GM21423 (cell line): Measurements from ENCODE around the gene PRKAG1.

ENCODE experiments used
- ATAC-seq: cut with Tn5 transposase; IDR thresholded peaks from one replicate; pipeline ENCODE4 v1.9.1; 2021; ENCODE audit warnings: mild to moderate bottlenecking, moderate library complexity; ENCODE audit not compliant: unreplicated experiment

The PRKAG1 gene

GRCh38 chr12:49015196-49015595 is 3.4 kb downstream of the PRKAG1 start:
- no peak for ATAC-seq

DNA sequence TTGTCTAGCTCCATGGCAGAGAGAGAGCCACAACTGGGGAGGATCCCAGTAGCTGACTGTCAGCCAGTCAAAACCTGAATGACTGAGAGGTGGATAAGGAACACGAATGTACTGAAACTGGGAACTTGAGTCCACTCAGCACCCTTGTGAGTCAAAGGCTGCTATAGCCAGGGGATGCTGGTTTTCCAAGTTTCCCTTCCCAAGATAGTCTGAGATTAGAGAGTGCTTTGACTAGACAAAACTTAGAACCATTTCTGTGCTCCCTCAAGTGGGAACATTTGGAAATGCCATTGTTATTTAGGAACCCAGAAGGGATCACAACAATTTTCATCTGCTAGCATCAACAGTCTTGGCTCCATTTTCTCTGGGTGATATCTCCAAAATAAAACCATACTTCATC is 4.0 kb downstream of the PRKAG1 start:
- ATAC-seq, result no peak

GRCh38 chr12:49013428-49013827 is 5.1 kb downstream of the PRKAG1 start:
- no peak for ATAC-seq

DNA sequence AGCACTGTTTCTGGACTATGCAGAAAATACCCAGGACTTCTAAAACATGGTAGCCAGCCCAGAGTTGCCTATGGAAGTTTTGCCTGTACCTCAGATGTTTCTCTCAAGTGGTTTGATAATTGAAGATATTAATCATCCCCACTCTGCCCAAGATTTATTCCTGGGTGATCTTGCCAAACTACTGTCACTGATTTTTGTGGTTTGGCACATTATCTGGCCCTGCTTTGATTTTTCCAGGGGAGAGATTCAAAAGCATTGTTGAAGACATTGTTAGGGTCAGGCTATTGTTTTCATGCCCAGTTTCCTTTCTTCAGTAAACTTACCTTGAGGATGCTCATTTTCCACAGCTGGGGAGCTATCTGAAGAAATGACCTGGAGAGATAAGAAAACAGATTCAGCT is 5.8 kb downstream of the PRKAG1 start:
- ATAC-seq, result no peak

DNA sequence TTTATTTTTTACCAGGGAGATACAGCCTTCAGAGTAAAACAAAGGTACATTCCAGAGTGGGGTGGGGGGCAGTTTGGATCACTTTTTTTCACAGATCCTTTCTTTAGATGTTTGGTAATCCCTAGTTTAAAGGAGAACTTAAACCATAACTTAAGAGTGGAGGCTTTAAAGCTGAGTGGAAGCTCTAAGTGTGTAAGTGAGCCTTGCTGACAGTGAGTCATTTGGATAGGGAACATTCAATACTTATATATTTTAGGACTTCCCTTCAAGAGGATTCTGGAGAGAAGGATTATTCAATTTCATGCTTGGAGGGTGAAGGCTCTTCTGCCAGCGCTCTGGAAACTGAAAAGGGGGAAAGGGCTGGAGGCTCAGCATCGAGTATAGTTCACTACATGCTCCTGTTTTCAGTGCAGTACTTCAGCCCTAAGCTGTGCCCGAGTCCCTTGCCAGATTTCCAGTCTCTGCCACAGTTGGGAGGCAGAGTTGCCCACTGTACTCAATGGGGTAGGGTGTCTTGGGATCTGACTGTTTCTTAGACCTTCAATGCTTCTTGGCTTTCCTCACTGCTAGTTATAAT is 8.4 kb downstream of the PRKAG1 start:
- no peak for ATAC-seq

- no peak for ATAC-seq
These were observed 9.6 kb downstream of the PRKAG1 start for GRCh38 chr12:49008943-49009342.

GRCh38 chr12:49000346-49000745 is 18.2 kb downstream of the PRKAG1 start:
- ATAC-seq, result no peak

DNA sequence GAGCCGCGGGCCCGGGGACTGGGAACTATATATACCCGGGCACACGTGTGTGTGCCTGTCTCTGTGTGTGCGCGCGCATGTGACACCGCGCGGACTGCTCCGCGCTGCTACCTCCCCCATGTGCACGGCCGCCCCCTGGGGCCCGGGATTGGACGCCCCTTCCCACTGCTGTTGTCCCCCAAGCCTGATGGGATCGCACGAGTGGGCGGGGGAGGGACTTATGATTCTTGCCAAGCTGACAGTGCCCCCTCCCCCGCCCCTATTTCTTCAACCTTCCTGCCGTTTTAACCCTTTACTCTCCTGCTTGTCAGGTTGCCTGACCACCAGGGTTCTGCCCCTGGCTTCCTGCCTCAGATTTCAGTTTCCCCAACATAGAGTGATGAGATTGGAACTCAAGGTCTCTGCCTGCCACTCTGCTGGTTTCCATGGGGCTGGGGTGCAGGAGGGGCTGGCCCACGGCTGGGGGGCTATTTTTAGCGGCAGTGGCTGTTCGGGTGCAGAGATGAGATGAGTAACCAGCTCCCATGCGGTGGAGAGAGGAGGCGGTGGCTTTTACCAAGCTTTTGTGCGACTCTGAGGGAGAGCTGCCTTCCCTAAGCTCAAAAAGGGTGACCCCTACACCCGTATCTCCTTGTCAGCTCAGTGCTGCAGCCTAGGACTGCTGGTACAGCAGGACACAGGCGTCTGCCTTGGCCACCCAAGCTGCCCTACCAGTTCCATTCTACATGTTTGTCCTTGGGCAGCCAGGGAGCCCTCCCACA is 19.0 kb downstream of the PRKAG1 start, which contains the start of gene DDN:
Gene DDN (minus strand): TSS at position 5 of the 761 bp plus-strand sequence. CDS start 88 bp downstream, outside the sequence.
- ATAC-seq, result no peak

- peak; percentile 9 for ATAC-seq
These were observed 19.9 kb downstream of the PRKAG1 start for GRCh38 chr12:48998497-48999353.

- peak; percentile 48 for ATAC-seq
These were observed 20.7 kb downstream of the PRKAG1 start for GRCh38 chr12:48997719-48998496.

DNA sequence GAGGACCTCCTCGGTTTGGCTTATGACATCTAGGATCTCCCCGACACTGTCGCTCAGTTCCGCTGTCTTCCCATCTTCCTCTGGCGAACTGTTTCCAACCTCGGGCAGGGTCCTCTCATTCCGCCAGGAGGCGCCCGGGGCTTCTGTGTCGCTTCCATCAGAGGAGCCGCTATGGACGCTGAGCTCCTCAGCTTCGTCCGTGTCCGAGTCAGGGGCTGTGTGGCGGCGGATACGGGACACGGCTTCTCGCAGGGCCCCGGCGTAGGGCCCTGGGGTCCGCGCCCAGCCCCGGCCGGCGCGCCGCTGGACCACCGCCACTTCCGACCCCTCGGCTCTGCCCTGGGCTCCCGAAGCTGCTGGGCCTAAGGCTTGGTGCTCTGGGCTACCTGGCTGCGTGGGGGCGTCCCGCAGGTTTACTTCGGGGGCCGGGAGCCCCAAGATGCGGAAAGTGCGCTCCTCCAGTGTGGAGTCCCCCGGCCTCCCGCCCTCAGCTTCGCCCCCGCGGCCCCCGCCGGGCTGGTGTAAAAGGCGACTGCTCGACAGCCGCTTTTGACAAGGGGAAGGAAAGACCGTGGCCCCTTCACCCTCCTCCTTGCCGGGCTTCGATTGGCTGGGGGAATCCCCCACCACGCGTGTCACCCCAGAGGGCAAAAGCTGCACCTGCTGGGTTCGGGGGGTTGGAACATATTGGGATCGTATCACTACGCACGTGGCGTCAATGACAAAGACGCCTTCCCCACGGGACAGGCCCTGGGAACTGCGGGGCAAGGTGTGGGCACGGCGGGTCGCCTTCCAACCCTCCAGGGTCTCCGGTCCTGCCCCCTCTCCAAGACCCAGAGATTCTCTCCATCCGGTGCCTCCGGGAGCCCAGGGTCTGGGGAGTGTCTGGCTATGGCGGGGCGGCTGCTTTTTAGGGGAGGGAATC is 21.5 kb downstream of the PRKAG1 start:
- ATAC-seq, result no peak

DNA sequence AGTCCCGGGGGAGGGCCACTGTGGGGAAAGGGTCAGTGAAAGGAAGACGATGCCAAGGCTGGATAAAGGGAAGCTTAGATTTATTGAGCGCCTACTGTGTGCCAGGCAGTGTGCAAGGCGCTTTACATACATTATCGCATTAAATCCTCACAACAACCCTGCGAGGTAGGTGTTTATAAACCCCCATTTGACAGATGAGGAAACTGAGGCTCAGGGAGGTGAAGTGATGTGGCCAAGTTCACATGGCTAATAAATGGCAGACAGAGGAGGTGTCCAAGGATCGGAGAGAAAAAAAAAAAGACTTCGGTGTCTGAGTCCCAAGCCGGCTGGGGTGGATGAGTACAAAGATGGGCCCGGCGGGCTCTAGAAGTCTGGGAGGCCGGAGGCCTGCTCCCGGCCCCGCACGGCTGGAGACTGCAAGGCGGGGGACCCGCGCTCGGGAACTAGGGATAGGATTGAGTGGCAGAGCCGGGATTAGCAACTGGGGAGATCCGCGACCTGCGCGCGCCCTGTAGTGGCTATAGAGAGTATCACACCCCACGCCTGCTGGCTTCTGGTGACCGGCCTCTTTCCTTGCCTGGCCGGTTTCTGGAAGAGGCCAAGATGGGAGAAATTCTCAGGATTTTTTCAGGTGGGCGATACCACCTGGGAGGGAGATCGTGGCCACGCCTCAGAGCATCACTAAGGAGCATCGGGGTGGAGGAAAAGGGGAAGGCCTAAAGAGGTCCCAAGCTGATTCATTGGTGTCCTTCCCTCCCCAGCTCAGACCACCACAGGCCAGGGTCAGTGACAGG is 23.3 kb downstream of the PRKAG1 start:
- ATAC-seq, result no peak

DNA sequence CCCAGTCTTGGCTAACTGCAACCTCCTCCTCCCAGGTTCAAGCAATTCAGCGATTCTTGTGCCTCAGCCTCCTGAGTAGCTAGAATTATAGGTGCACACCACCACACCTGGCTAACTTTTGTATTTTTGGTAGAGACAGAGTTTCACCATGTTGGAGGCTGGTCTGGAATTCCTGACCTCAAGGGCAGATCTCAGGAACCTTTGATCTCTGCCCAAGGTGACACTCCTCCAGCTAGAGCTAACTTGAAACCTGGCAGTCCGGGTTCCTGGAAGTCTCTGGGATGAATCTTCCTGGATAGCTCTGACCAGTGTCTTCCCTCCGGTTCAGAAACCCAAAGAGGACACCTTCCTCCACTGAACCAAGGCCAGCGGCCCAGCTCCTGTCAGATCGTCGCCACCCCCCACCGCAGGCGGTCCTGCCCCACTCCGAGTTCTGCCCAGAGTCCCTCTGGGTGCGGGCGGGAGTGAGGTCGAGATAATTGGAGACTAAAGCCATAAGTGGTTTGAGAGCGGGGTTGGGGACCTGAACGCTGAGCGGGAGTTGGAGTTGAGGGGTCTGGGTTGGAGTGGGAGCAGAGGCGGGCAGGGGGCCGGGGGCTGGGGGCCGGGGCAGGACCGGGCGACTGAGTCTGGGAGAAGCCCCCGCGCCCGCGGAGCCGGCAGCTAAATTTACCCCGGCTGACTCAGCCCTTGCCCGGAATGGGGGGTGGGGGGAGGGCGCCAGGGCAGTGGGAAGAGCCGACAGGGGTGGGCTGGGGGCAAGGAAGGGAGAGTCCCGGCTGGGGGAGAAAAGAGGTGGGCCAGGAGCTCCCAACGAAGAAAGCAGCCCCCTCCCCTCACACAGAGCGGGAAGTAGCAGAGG is 24.1 kb downstream of the PRKAG1 start:
- no peak for ATAC-seq

DNA sequence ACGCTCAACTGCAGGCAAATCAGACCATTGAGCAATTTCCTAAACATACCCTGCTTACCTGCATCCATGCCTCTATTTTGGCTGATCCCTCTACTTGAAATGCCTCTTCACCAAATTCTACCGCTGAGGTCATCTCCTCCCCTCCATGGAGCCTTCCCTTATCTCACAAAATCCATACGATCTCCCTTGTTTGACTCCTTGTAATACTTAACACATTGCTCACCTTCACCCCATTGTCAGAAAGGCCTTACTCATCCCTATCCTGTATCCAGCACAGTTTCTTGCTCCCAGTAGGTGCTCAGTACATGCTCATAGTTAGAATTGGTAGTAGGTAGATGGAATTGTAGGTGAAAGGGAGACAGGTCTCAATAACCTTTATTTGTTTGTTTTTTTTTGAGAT is 24.8 kb downstream of the PRKAG1 start:
- ATAC-seq, result no peak

DNA sequence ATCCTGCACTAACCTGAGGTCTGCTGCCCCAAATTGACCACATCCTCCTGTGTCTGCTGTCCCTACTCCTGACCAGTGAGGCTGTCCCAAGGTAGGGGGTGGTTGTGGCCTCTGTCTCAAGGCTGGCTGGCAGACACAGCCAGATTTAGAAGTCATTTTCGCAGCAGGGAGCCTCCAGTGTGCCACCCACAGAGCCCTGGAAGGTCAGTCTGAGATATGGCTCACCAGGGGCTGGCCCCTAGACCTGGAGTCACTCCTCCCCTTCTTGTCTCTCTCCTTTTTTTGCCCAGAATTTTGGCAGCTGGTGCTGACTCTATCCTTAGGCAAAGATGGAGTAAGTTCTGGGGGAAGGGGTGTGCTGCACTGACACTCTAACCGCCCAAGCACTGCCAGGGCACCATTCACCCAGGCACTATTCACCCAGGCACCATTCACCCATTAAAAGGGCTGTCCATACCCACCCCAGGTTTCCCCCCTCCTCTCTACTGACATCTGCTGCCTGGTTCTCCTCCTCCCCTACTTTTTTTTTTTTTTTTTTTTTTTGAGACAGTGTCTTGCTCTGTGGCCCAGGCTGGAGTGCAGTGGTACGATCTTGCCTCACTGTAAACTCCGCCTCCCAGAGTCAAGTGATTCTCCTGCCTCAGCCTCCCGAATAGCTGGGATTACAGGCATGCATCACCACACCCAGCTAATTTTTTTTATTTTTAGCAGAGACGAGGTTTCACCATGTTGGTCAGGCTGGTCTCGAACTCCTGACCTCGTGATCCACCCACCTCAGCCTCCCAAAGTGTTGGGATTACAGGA is 27.1 kb downstream of the PRKAG1 start:
- no peak for ATAC-seq

DNA sequence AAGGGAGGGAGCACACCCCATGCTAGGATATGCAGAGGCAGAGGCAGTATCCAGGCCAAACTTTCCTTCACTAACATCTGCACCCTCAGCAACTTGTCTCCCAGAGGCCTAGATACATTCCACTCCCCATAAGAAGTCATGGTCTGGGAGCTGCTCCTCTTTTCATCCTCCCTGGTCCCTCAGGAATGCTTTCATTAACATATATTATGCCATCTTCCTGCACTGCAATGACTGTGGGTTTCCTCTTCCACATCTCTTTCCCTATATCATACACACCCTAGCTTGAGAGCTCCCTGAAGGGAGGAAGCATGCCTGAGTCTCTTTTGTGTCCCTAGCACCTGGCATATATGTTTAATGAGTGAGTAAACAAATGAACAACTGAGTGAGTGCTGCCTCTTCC is 28.0 kb downstream of the PRKAG1 start:
- ATAC-seq, result no peak

DNA sequence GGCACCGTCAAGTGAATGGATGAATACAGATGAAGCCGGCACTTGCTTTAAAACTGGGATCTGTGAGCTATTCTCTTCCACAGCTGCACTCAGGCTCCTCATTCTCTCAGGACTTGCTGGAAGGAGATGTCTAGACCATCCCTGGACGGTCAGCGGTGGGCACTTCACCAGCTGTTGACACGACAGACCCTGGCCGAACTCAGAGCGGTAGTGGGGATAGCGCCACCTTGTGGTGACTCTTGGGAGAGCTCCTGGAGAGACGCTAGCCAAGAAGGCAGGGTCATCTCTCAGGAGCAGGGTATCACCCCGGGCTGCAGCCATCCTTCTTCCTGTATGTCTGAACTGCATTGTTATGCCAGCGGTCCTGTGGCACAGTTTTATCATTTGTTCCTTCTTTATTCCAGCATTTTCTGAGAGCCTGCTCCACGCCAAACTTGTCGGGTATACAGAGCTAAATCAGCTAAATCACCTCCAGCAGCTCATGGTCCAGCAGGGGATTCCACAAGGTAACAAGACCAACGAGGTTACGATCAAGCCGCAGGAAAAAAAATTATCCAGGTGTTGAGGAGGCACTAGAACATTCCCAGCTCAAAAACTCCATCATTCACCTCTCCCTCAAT is 30.4 kb downstream of the PRKAG1 start:
- ATAC-seq, result no peak
